Erythroblast (primary cell): Measurements from ENCODE around the gene TGFBR2.

Source experiments
- GATA1 ChIP-seq: IDR thresholded peaks from 2 replicates; pipeline ENCODE4 v1.6.1; 2011; ENCODE audit warnings: low read depth, mild to moderate bottlenecking, control low read depth, low read length, moderate library complexity
- POLR2A ChIP-seq: IDR thresholded peaks from 2 replicates; pipeline ENCODE4 v1.6.1; 2011; ENCODE audit warnings: mild to moderate bottlenecking, low read length

DNA sequence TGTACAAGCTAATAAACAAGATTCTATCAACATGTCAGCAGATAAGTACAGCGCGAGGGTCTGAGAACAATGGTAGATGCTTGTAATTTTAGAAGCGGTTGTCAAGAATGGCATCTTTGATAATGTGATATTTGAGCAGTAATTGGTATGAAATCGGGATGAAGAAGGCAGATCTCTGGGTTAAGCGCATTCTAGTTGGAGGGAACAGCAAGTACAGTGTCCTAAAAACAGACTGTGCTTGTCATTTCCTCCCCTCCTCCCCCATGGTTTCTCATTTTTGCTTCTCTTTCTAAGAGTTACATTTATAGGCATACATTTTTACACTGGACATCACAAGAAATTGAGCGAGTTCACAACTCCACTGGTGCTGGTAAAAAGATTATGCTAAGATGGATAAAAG lies 23.3 kb downstream of the TGFBR2 start:
- TF ChIP-seq POLR2A, result no peak
- TF ChIP-seq GATA1, result no peak
